GM12873 (cell line): Measurements from ENCODE around the gene MMP25.

ENCODE experiments used
- CTCF ChIP-seq: IDR thresholded peaks from 2 replicates; pipeline ENCODE4 v1.5.1; 2012; ENCODE audit warnings: low read depth, mild to moderate bottlenecking, moderate library complexity, low read length, control low read depth; ENCODE audit not compliant: insufficient read depth; ENCODE audit errors: missing control alignments

The MMP25 gene

GRCh38 chr16:3057181-3058138 is 11.1 kb downstream of the MMP25 start:
- no peak for TF ChIP-seq CTCF

GRCh38 chr16:3058139-3059030 is 12.0 kb downstream of the MMP25 start:
- peak; percentile 51 for TF ChIP-seq CTCF

- peak; percentile 77 for TF ChIP-seq CTCF
These were observed 12.8 kb downstream of the MMP25 start for GRCh38 chr16:3059041-3059722.

GRCh38 chr16:3059723-3060242 is 13.4 kb downstream of the MMP25 start:
- TF ChIP-seq CTCF = no peak

- no peak for TF ChIP-seq CTCF
These were observed 14.2 kb downstream of the MMP25 start for GRCh38 chr16:3060339-3061127.

- TF ChIP-seq CTCF = no peak
These were observed 16.2 kb downstream of the MMP25 start for GRCh38 chr16:3062553-3062952.
